OCI-LY7 (cell line): ENCODE results near the gene TAF13.

Experiments
- EZH2phosphoT487 ChIP-seq: fragments of 200-600 bp; sonication (generic); IDR thresholded peaks from 2 replicates; pipeline ENCODE4 v1.6.1; 2018; ENCODE audit warnings: low read depth, borderline replicate concordance, mild to moderate bottlenecking, mixed run types, antibody characterized with exemption, low read length, moderate library complexity, mixed read lengths
- TF ChIP-seq, protein P1 (sequence below): fragments of 200-600 bp; sonication (generic); conservative IDR thresholded peaks from 2 replicates; pipeline ENCODE4 v1.5.1; 2014; ENCODE audit warnings: mild to moderate bottlenecking, antibody characterized with exemption, low read length, moderate library complexity, mixed read lengths

DNA sequence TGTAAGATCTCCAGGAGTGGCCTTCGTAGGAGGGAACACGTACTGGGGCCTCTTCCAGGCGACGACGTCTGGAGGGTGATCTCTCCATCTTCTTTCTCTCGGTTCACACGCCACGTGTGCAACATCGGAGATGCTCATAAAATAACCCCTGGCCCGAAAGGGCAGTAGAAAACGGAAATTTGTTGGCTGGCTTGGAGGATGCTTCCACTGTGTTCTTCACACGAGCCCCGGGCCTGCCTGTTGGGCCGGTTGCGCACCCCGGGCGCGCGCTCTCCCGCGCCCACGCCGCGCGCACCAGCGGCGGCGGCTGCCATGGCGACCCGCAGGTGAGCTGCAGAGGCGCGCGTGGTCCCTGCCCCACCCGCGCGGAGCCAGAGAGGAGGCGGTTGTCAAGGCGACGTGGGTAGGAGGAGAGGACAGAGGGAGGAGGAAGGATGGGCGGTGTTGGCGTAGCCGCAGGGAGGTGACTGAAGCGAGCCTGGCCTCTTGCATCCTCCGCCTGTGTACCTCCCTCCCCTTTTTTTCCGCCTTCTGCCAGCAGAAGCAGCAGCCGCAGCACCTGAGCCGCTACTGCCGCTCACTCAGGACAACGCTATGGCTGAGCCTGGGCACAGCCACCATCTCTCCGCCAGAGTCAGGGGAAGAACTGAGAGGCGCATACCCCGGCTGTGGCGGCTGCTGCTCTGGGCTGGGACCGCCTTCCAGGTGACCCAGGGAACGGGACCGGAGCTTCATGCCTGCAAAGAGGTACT is 38.0 kb upstream of the TAF13 start, which contains the start of gene ELAPOR1:
- TF ChIP-seq, protein P1, sequence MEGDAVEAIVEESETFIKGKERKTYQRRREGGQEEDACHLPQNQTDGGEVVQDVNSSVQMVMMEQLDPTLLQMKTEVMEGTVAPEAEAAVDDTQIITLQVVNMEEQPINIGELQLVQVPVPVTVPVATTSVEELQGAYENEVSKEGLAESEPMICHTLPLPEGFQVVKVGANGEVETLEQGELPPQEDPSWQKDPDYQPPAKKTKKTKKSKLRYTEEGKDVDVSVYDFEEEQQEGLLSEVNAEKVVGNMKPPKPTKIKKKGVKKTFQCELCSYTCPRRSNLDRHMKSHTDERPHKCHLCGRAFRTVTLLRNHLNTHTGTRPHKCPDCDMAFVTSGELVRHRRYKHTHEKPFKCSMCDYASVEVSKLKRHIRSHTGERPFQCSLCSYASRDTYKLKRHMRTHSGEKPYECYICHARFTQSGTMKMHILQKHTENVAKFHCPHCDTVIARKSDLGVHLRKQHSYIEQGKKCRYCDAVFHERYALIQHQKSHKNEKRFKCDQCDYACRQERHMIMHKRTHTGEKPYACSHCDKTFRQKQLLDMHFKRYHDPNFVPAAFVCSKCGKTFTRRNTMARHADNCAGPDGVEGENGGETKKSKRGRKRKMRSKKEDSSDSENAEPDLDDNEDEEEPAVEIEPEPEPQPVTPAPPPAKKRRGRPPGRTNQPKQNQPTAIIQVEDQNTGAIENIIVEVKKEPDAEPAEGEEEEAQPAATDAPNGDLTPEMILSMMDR = no peak
- no peak for TF ChIP-seq EZH2phosphoT487
